Loucy (cell line): ENCODE results near the gene FRMD4A.

Source experiments
- H2AFZ ChIP-seq: fragments of 200-600 bp; sonication (generic); 2 replicates; pipeline ENCODE4 v1.6.0; 2016; ENCODE audit warnings: antibody characterized with exemption, mild to moderate bottlenecking, low read length, moderate library complexity
- H3F3A ChIP-seq: fragments of 200-600 bp; 2 replicates; pipeline ENCODE4 v1.6.0; 2016; ENCODE audit warnings: antibody characterized with exemption, low read depth, mild to moderate bottlenecking
- H3K27me3 ChIP-seq: fragments of 200-600 bp; sonication (generic); 2 replicates; pipeline ENCODE4 v1.6.1; 2014; ENCODE audit warnings: low read length, mild to moderate bottlenecking; ENCODE audit not compliant: insufficient read depth, poor library complexity, severe bottlenecking
- H3K36me3 ChIP-seq: fragments of 200-600 bp; sonication (generic); 2 replicates; pipeline ENCODE4 v1.6.1; 2016; ENCODE audit warnings: low read length; ENCODE audit not compliant: insufficient read depth
- H3K4me1 ChIP-seq: fragments of 200-600 bp; sonication (generic); 2 replicates; pipeline ENCODE4 v1.5.1; 2014; ENCODE audit warnings: low read length, mild to moderate bottlenecking; ENCODE audit not compliant: insufficient read depth, poor library complexity, severe bottlenecking
- H3K4me2 ChIP-seq: fragments of 200-600 bp; sonication (generic); 2 replicates; pipeline ENCODE4 v1.6.0; 2014; ENCODE audit warnings: antibody characterized with exemption, low read length, low read depth, mild to moderate bottlenecking; ENCODE audit not compliant: poor library complexity, severe bottlenecking
- H3K4me3 ChIP-seq: fragments of 200-600 bp; sonication (generic); 2 replicates; pipeline ENCODE4 v1.5.1; 2014; ENCODE audit warnings: low read length, mild to moderate bottlenecking, mixed read lengths; ENCODE audit not compliant: poor library complexity, severe bottlenecking
- H3K79me2 ChIP-seq: fragments of 200-600 bp; sonication (generic); 2 replicates; pipeline ENCODE4 v1.6.1; 2014; ENCODE audit warnings: low read length; ENCODE audit not compliant: insufficient read depth
- H3K9ac ChIP-seq: fragments of 200-600 bp; sonication (generic); 2 replicates; pipeline ENCODE4 v1.6.0; 2014; ENCODE audit warnings: mild to moderate bottlenecking, low read depth, low read length, moderate library complexity; ENCODE audit not compliant: poor library complexity, severe bottlenecking
- H3K9me2 ChIP-seq: fragments of 200-600 bp; sonication (generic); replicated peaks from 2 replicates; pipeline ENCODE4 v1.6.1; 2016; ENCODE audit warnings: low read depth, low read length, mixed read lengths
- H3K9me3 ChIP-seq: fragments of 200-600 bp; sonication (generic); 2 replicates; pipeline ENCODE4 v1.6.1; 2014; ENCODE audit warnings: mild to moderate bottlenecking, antibody characterized with exemption, low read length, low read depth; ENCODE audit not compliant: insufficient read depth
- H4K20me1 ChIP-seq: fragments of 200-600 bp; sonication (generic); 2 replicates; pipeline ENCODE4 v1.6.0; 2014; ENCODE audit warnings: antibody characterized with exemption, low read length, mild to moderate bottlenecking; ENCODE audit not compliant: insufficient read depth, poor library complexity, severe bottlenecking
- EZH2phosphoT487 ChIP-seq: fragments of 200-600 bp; IDR thresholded peaks from 2 replicates; pipeline ENCODE4 v1.6.1; 2018; ENCODE audit warnings: antibody characterized with exemption, mild to moderate bottlenecking, moderate library complexity, borderline replicate concordance
- TF ChIP-seq, protein P1 (sequence below): fragments of 200-600 bp; sonication (generic); conservative IDR thresholded peaks from 2 replicates; pipeline ENCODE4 v1.5.1; 2014; ENCODE audit warnings: mild to moderate bottlenecking, antibody characterized with exemption, low read length

Gene FRMD4A

DNA sequence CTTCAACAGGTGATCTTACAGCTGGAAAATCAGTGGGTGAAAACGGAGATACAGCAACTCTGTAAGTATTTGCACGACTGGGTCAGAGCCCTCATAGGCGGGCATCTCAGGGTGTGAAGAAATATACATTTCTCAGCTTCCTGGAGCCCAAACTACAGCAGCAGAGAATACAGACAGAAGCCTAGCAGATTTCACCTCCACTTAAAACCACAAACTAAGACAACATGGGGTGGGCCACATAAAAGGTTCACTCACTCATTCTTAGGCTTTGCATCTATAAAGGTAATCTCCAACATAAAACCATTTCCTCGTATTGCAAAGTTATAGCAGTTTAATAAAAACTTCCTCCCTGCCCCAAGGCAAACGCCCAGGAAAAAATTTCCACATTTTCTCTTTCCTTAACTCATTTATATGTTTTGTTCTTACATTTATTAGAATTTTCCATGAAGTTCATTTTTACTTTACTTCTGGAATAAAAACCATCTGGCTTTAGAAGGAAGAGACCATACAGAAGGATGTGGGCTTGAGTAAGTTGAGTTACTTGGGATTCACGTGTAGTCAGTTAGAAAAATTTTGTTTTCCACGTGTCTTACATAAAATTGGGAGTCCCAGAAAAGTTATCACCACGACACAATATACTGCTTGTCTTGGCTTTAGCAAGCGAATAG is 327.1 kb downstream of the FRMD4A start:
- H3F3A ChIP-seq: no peaks in the 10 kb centered on the region
- no peak overlapping the region for H2AFZ ChIP-seq
- H3K36me3 ChIP-seq: no peaks in the 10 kb centered on the region
- TF ChIP-seq, protein P1, sequence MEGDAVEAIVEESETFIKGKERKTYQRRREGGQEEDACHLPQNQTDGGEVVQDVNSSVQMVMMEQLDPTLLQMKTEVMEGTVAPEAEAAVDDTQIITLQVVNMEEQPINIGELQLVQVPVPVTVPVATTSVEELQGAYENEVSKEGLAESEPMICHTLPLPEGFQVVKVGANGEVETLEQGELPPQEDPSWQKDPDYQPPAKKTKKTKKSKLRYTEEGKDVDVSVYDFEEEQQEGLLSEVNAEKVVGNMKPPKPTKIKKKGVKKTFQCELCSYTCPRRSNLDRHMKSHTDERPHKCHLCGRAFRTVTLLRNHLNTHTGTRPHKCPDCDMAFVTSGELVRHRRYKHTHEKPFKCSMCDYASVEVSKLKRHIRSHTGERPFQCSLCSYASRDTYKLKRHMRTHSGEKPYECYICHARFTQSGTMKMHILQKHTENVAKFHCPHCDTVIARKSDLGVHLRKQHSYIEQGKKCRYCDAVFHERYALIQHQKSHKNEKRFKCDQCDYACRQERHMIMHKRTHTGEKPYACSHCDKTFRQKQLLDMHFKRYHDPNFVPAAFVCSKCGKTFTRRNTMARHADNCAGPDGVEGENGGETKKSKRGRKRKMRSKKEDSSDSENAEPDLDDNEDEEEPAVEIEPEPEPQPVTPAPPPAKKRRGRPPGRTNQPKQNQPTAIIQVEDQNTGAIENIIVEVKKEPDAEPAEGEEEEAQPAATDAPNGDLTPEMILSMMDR: no peak
- no peak for TF ChIP-seq EZH2phosphoT487
- H3K9me3 ChIP-seq: no peaks in the 10 kb centered on the region
- H3K4me3 ChIP-seq: no peak overlapping the region
- H3K27me3 ChIP-seq: peaks cover 15% of the 10 kb centered on the region
- no peak overlapping the region for H3K4me2 ChIP-seq
- no peaks in the 10 kb centered on the region for H4K20me1 ChIP-seq
- no peaks in the 10 kb centered on the region for H3K79me2 ChIP-seq
- H3K9ac ChIP-seq: no peak overlapping the region
- peaks cover 12% of the 10 kb centered on the region for H3K4me1 ChIP-seq
- no peaks in the 10 kb centered on the region for H3K9me2 ChIP-seq

DNA sequence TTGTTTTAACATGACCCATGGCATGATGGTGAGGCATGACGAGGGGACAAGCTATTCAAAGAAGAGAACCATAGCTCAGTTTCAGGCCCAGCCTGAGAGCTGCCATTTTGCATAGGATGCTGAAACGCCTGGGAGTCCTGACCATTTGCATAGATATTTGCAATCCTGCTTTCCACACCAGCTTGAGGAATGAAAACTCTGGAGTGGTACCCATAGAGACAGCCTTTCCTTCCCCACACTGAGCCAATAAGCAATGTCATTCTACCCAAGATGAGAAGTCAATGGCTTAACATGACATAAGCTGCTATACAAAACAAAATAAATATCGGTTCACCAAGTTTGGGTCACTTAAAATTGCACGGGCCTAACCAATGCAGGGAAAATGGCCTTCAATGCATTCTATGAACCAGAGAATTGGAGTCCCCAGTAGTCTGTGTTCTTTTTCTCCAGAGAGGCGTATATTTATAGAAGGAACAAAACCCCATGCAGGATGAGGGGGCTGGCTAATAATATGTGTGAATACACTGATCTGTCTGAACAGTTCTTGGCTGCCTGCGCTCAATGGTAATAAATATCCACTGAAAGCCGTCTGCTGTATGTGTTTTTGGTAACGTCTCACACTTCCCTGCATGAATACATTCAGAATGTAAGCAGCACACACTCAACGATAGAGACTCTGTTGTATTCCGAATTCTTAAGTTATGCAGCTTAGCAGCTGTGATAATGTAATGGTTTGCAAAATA is 329.3 kb downstream of the FRMD4A start:
- no peaks in the 10 kb centered on the region for H4K20me1 ChIP-seq
- H3K4me1 ChIP-seq: no peaks in the 10 kb centered on the region
- H3K79me2 ChIP-seq: no peaks in the 10 kb centered on the region
- H3K4me2 ChIP-seq: no peak overlapping the region
- no peak overlapping the region for H3K9ac ChIP-seq
- no peaks in the 10 kb centered on the region for H3F3A ChIP-seq
- H3K9me2 ChIP-seq: no peaks in the 10 kb centered on the region
- TF ChIP-seq, protein P1: no peak
- TF ChIP-seq EZH2phosphoT487: no peak
- H3K36me3 ChIP-seq: no peaks in the 10 kb centered on the region
- H3K27me3 ChIP-seq: peaks cover 8% of the 10 kb centered on the region
- H3K4me3 ChIP-seq: no peak overlapping the region
- no peaks in the 10 kb centered on the region for H3K9me3 ChIP-seq
- H2AFZ ChIP-seq: no peak overlapping the region

DNA sequence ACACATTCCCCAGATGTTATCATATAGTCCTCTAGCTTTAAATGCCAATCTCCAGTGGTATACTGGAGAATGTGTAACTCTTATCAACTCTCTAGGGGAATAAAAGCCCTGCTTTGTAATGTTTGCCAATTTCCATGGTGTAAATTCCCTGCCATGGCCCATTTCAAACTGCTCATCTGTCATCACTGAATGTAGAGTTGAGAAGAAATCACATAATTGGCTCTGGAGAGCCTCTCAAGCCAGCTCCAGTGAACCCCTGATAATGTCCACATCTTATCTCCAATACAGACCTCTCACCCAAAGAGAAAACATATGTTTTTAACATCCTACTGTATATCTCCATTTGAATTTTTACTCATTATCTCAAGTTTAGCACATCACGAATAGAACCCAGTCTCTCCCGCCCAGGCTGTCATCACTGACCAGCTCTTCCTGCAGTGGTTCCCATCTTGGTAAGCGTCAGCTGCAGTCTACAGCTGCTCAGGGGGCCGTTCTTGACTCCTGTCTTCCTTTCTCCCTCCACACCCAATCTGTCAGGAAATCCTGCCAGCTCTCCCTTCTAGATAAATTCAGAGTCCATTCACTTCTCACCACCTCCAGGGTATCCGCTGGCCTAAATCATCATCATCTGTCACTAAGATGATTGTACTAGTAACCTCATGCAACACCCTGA is 332.4 kb downstream of the FRMD4A start:
- peaks cover 8% of the 10 kb centered on the region for H3K27me3 ChIP-seq
- TF ChIP-seq EZH2phosphoT487: no peak
- TF ChIP-seq, protein P1: no peak
- H3K4me1 ChIP-seq: no peaks in the 10 kb centered on the region
- no peak overlapping the region for H3K4me3 ChIP-seq
- no peaks in the 10 kb centered on the region for H3F3A ChIP-seq
- no peaks in the 10 kb centered on the region for H3K9me2 ChIP-seq
- H3K4me2 ChIP-seq: no peak overlapping the region
- no peaks in the 10 kb centered on the region for H3K36me3 ChIP-seq
- H3K79me2 ChIP-seq: no peaks in the 10 kb centered on the region
- no peaks in the 10 kb centered on the region for H4K20me1 ChIP-seq
- H3K9ac ChIP-seq: no peak overlapping the region
- H2AFZ ChIP-seq: no peak overlapping the region
- H3K9me3 ChIP-seq: no peaks in the 10 kb centered on the region
